ENCODE measurements around the gene NSMF. TPM values are rescaled to one million over a fixed set of nuclear protein-coding genes. Genes with fewer than 3 reads are reported as not detected.

Gene NSMF
- total and polyA plus RNA-seq, 2 experiments from 2014 or later: 20.3 to 103 TPM

GRCh38 chr9:137452761-137453642, 6.1 kb downstream of the NSMF start:
- Histone ChIP-seq H3K4me2 (peak overlapping the region; percentile 90), H2AFZ (no peak overlapping the region), H4K20me1 (replicated peaks; ENCODE audit: insufficient read depth) (no peaks in the 10 kb centered on the region; the same call in 1 of the 2 replicates), H3K4me1 (ENCODE audit: insufficient read depth) (peaks cover 6% of the 10 kb centered on the region; the same call in 1 of the 2 replicates), H3F3A (replicated peaks; ENCODE audit: low read depth) (0 out of 2 replicates have a peak, but pooled peaks cover 3% of the 10 kb centered on the region), H3K36me3 (ENCODE audit: insufficient read depth) (peaks cover 6% of the 10 kb centered on the region; the same call in 1 of the 2 replicates), H3K79me2 (replicated peaks; ENCODE audit: insufficient read depth) (no peaks in the 10 kb centered on the region), H3K27me3 (ENCODE audit: insufficient read depth) (no peaks in the 10 kb centered on the region), H3K9me2 (ENCODE audit: insufficient read depth) (no peaks in the 10 kb centered on the region), H3K27ac (ENCODE audit: low read depth) (no peak overlapping the region), H3K4me3 (peak overlapping the region; percentile 65)
- no peak for DNase-seq (ENCODE audit: low spot score)
- Mint-ChIP-seq H3K9me3 (no peaks in the 10 kb centered on the region), H3K4me1 (peaks cover 6% of the 10 kb centered on the region; the same call in 1 of the 3 replicates), H3K4me3 (peak overlapping the region; percentile 76), H3K27ac (no peak overlapping the region), H3K27me3 (ENCODE audit: insufficient read depth, low read depth, poor library complexity) (peaks cover 6% of the 10 kb centered on the region), H3K36me3 (ENCODE audit: low read depth) (peaks cover 6% of the 10 kb centered on the region; the same call in 2 of the 3 replicates)
- ATAC-seq: peak; percentile 16
- TF ChIP-seq ZNF331 (CRISPR knock-in tag; IDR thresholded peaks at IDR 0.05; ENCODE audit: low read depth) (no peak), REST (IDR thresholded peaks at IDR 0.05; ENCODE audit: unreplicated experiment) (no peak), EZH2phosphoT487 (IDR thresholded peaks at IDR 0.05; ENCODE audit: unreplicated experiment) (no peak), NANOG (IDR thresholded peaks at IDR 0.05; ENCODE audit: borderline replicate concordance) (no peak), ZNF462 (CRISPR knock-in tag; IDR thresholded peaks at IDR 0.05) (no peak), CREB1 (CRISPR knock-in tag; IDR thresholded peaks at IDR 0.05; ENCODE audit: low read depth) (no peak), EZH2 (IDR thresholded peaks at IDR 0.05; ENCODE audit: low read depth, unreplicated experiment) (no peak), ETS1 (IDR thresholded peaks at IDR 0.05) (no peak)
